GM12878 (cell line): ENCODE results near the gene MYO9B. TPM values are rescaled to one million over a fixed set of nuclear protein-coding genes. Genes with fewer than 3 reads are reported as not detected.

Experiments
- ATAC-seq: fragments of 200-7000 bp; cut with Tn5 transposase; 3 replicates; pipeline ENCODE4 v1.9.1; 2020; ENCODE audit warnings: mild to moderate bottlenecking, moderate library complexity
- BruUV-seq: library from RNA; stranded (reverse); fragments of 400-500 nt; replicated peaks from 2 replicates; lab custom pipeline; 2021; lab: Mats Ljungman, UMichigan
- CTCF ChIA-PET: fragments of 300-600 bp; sonication (Branson Sonifier 250); formaldehyde crosslinking; extraction: SDS; loops from one replicate; lab custom pipeline; 2021; ENCODE audit warnings: inconsistent platforms; lab: Yijun Ruan, JAX
- POLR2A ChIA-PET: fragments of 350-600 bp; formaldehyde crosslinking; extraction: SDS; loops from one replicate; lab custom pipeline; 2021; ENCODE audit warnings: inconsistent platforms; lab: Charles Lee
- RAD21 ChIA-PET: fragments of 300-600 bp; sonication (Branson Sonifier 250); formaldehyde crosslinking; loops from one replicate; lab custom pipeline; 2023; ENCODE audit warnings: antibody characterized with exemption; ENCODE audit not compliant: unreplicated experiment; lab: Charles Lee
- SMC1A ChIA-PET: fragments of 300-600 bp; sonication (Branson Sonifier 250); formaldehyde crosslinking; loops from one replicate; lab custom pipeline; 2023; ENCODE audit not compliant: unreplicated experiment, uncharacterized antibody; lab: Charles Lee
- DNase-seq: peaks from one replicate; pipeline ENCODE4 v3.0.0-alpha.2; 2011; ENCODE audit warnings: low read depth, low spot score
- FAIRE-seq: peaks from 3 replicates; lab custom pipeline; 2011; peaks lifted over from hg19 to GRCh38; lab: Jason Lieb, UNC
- H2AFZ ChIP-seq: 2 replicates; pipeline ENCODE4 v1.6.0; 2011; ENCODE audit warnings: low read depth, low read length, control low read depth; ENCODE audit not compliant: control insufficient read depth
- H3K27ac ChIP-seq: 2 replicates; pipeline ENCODE4 v1.5.1; 2011; ENCODE audit warnings: control low read depth; ENCODE audit not compliant: control insufficient read depth, insufficient read depth
- H3K27me3 ChIP-seq, 2 experiments: replicated peaks in 1 of 2; 2 replicates each; pipeline versions ENCODE4 v1.6.0 to v1.6.1; 2011; ENCODE audit warnings: low read length in 1 of 2; ENCODE audit not compliant: control insufficient read depth in 2 of 2, insufficient read depth in 2 of 2
- H3K36me3 ChIP-seq, 2 experiments: 2 replicates each; pipeline ENCODE4 v1.5.1; 2011; ENCODE audit warnings: low read length in 1 of 2; ENCODE audit not compliant: control insufficient read depth in 2 of 2, insufficient read depth in 2 of 2
- H3K4me1 ChIP-seq: 2 replicates; pipeline ENCODE4 v1.6.1; 2011; ENCODE audit warnings: mild to moderate bottlenecking, low read length, moderate library complexity, mixed read lengths; ENCODE audit not compliant: control insufficient read depth, insufficient read depth
- H3K4me2 ChIP-seq: 2 replicates; pipeline ENCODE4 v1.6.0; 2011; ENCODE audit warnings: control low read depth; ENCODE audit not compliant: control insufficient read depth, insufficient read depth
- H3K4me3 ChIP-seq: fragments of 200-600 bp; sonication (generic); 2 replicates; pipeline ENCODE4 v1.5.1; 2016
- H3K79me2 ChIP-seq: 2 replicates; pipeline ENCODE4 v1.6.0; 2011; ENCODE audit warnings: low read length; ENCODE audit not compliant: control insufficient read depth, insufficient read depth
- H3K9ac ChIP-seq: 2 replicates; pipeline ENCODE4 v1.8.0; 2011; ENCODE audit warnings: low read length, control low read depth, mixed read lengths; ENCODE audit not compliant: control insufficient read depth, insufficient read depth
- H3K9me3 ChIP-seq: replicated peaks from 3 replicates; pipeline ENCODE4 v1.5.1; 2011; ENCODE audit warnings: mild to moderate bottlenecking, low read length; ENCODE audit not compliant: control insufficient read depth, insufficient read depth
- H4K20me1 ChIP-seq: 2 replicates; pipeline ENCODE4 v1.6.0; 2011; ENCODE audit not compliant: control insufficient read depth, insufficient read depth
- CBX5 ChIP-seq: sonication (generic); IDR thresholded peaks from 2 replicates; pipeline ENCODE4 v1.6.1; 2016; ENCODE audit warnings: low read depth, moderate library complexity, mild to moderate bottlenecking, inconsistent platforms
- CEBPB ChIP-seq, 2 experiments: fragments of 150-350 bp in 1 of 2; IDR thresholded peaks; 2 replicates each; pipeline ENCODE4 v1.6.1; 2012 to 2014; ENCODE audit warnings: low read depth in 2 of 2, low read length in 2 of 2, borderline replicate concordance in 1 of 2, inconsistent platforms in 1 of 2
- CHD2 ChIP-seq: IDR thresholded peaks from 2 replicates; pipeline ENCODE4 v1.6.1; 2011; ENCODE audit warnings: low read depth, low read length, improper control_type of control experiment, borderline replicate concordance
- DPF2 ChIP-seq: fragments of 450-650 bp; IDR thresholded peaks from 2 replicates; pipeline ENCODE4 v1.6.1; 2017; ENCODE audit warnings: mild to moderate bottlenecking
- ETV6 ChIP-seq, 2 experiments: fragments of 450-650 bp in 1 of 2; IDR thresholded peaks in 1 of 2; conservative IDR thresholded peaks in 1 of 2; 2 replicates each; pipeline ENCODE4 v1.6.1; 2014; ENCODE audit warnings: antibody characterized with exemption in 1 of 2, borderline replicate concordance in 1 of 2, low read depth in 1 of 2, mild to moderate bottlenecking in 1 of 2, moderate library complexity in 1 of 2
- KAT2A ChIP-seq: conservative IDR thresholded peaks from 2 replicates; pipeline ENCODE4 v1.6.1; 2011; ENCODE audit warnings: low read depth, low read length; ENCODE audit not compliant: control insufficient read depth
- MEF2A ChIP-seq: IDR thresholded peaks from 2 replicates; pipeline ENCODE4 v1.6.1; 2011; ENCODE audit warnings: low read depth, mild to moderate bottlenecking, low read length, moderate library complexity; ENCODE audit not compliant: insufficient read depth
- MEF2B ChIP-seq: fragments of 450-650 bp; IDR thresholded peaks from 2 replicates; pipeline ENCODE4 v1.6.1; 2018; ENCODE audit warnings: mild to moderate bottlenecking, moderate library complexity; ENCODE audit not compliant: partially characterized antibody, poor library complexity, severe bottlenecking
- MTA2 ChIP-seq: fragments of 450-650 bp; IDR thresholded peaks from 2 replicates; pipeline ENCODE4 v1.6.1; 2016; ENCODE audit warnings: low read depth, mild to moderate bottlenecking, moderate library complexity
- NFYA ChIP-seq: IDR thresholded peaks from 2 replicates; pipeline ENCODE4 v1.6.1; 2011; ENCODE audit warnings: low read depth, mild to moderate bottlenecking, low read length, improper control_type of control experiment, borderline replicate concordance
- PKNOX1 ChIP-seq: fragments of 450-650 bp; IDR thresholded peaks from 2 replicates; pipeline ENCODE4 v1.6.1; 2016; ENCODE audit warnings: mild to moderate bottlenecking
- RELA ChIP-seq: fragments of 450-650 bp; IDR thresholded peaks from 2 replicates; pipeline ENCODE4 v1.8.0; 2014; ENCODE audit warnings: borderline replicate concordance; ENCODE audit not compliant: partially characterized antibody
- RUNX3 ChIP-seq: IDR thresholded peaks from 2 replicates; pipeline ENCODE4 v1.6.1; 2012; ENCODE audit warnings: low read length, inconsistent platforms
- SIN3A ChIP-seq: IDR thresholded peaks from 2 replicates; pipeline ENCODE4 v1.6.1; 2012; ENCODE audit warnings: low read depth, low read length, improper control_type of control experiment
- TAF1 ChIP-seq: IDR thresholded peaks from 2 replicates; pipeline ENCODE4 v1.6.1; 2011; ENCODE audit warnings: mild to moderate bottlenecking, low read depth, low read length, borderline replicate concordance
- TARDBP ChIP-seq: IDR thresholded peaks from 2 replicates; pipeline ENCODE4 v1.6.1; 2016; ENCODE audit warnings: borderline replicate concordance
- TCF12 ChIP-seq: IDR thresholded peaks from 2 replicates; pipeline ENCODE4 v1.6.1; 2011; ENCODE audit warnings: low read depth, mild to moderate bottlenecking, low read length
- ZNF24 ChIP-seq: fragments of 450-650 bp; IDR thresholded peaks from 2 replicates; pipeline ENCODE4 v1.6.1; 2017; ENCODE audit warnings: antibody characterized with exemption, mild to moderate bottlenecking
- ZNF592 ChIP-seq: fragments of 450-650 bp; IDR thresholded peaks from 2 replicates; pipeline ENCODE4 v1.6.1; 2017; ENCODE audit warnings: mild to moderate bottlenecking, moderate library complexity
- WGBS: methylation state at CpG from one replicate; pipeline ENCODE4 v1.1.6; 2016; ENCODE audit warnings: low lambda C conversion rate; ENCODE audit not compliant: insufficient replicate concordance, insufficient coverage; ENCODE audit errors: missing lambda C conversion rate; 5-methylcytosine and 5-hydroxymethylcytosine counted together
- in situ Hi-C: fragments of 300-500 bp; cut with MboI; formaldehyde crosslinking; loops from 9 replicates; pipeline ENCODE4 v1.14.3; 2018; ENCODE audit warnings: mixed read lengths
- intact Hi-C: fragments of 100-400 bp; cut with micrococcal nuclease; formaldehyde crosslinking; loops from one replicate; pipeline ENCODE4 v1.14.2; 2022; ENCODE audit not compliant: unreplicated experiment
- polyA plus RNA-seq, 11 experiments: library from polyadenylated mRNA; depleted of rRNA in 4 of 11; unstranded in 6 of 11; stranded (reverse) in 5 of 11; fragments of >200 nt; fragmentation: Nextera tagmentation in 4 of 11; fragmentation: Illumina TruSeq in 1 of 11; extraction: Ambion mirVana in 4 of 11; extraction: Trizol in 1 of 11; gene quantifications; 1 replicate in 1 of 11; 2 replicates in 10 of 11; pipeline versions ENCODE4 v1.2.1 to v1.2.3, GENCODE V29; 2011 to 2016; ENCODE audit warnings: inconsistent platforms in 2 of 11, missing spikeins in 2 of 11, low read depth in 1 of 11
- total RNA-seq, 4 experiments: library from RNA; depleted of rRNA in 3 of 4; stranded (reverse); fragments of >200 nt in 3 of 4; fragmentation: Illumina TruSeq in 1 of 4; extraction: Trizol in 1 of 4; gene quantifications; 2 replicates each; pipeline versions ENCODE4 v1.2.1 to v1.2.3, GENCODE V29; 2013 to 2021

The MYO9B gene
- total and polyA plus RNA-seq, 10 of the 15 experiments (the other 5 are each of a cell fraction or from before 2014, with no cell fraction given), result 5.4 to 165 (median 45.8) TPM

DNA sequence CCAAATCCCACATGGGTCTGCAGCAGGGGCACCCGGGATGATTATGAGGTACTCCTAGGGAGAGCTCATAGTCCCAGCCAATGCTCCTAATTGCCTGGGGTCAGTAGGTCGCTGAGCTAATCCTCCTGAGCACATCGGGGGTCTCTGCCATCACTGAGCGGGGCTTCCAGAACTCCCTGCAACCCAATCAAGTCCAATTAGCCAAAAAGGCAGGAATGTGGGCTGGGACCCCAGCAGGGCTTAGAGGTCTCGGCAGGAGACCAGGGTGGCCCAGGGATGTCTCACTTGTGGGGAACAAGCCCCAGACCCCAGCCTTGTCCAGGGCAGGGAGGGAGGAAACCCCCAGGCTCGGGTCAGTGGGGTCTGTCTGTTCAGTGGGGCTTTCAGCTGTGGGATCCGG is 31.8 kb upstream of the MYO9B start:
- ChIA-PET SMC1A (no interaction called here), POLR2A (no interaction called here), RAD21 (no interaction called here), CTCF (no interaction called here)
- in situ Hi-C loops, result no loop called here
- Histone ChIP-seq H3K36me3 (no peaks in the 10 kb centered on the region), H4K20me1 (no peaks in the 10 kb centered on the region), H3K9me3 (no peaks in the 10 kb centered on the region), H3K4me2 (no peak overlapping the region), H3K27ac (no peak overlapping the region), H3K4me3 (no peak overlapping the region), H3K9ac (no peak overlapping the region), H3K79me2 (no peaks in the 10 kb centered on the region), H3K27me3 (no peaks in the 10 kb centered on the region), H3K4me1 (no peaks in the 10 kb centered on the region), H2AFZ (no peak overlapping the region)
- DNase-seq (no peak), ATAC-seq (no peak), FAIRE-seq (no peak)
- TF ChIP-seq ZNF592, result no peak
- TF ChIP-seq TAF1, result no peak
- no peak for TF ChIP-seq TARDBP
- TF ChIP-seq CEBPB (IDR thresholded peaks at IDR 0.05; ENCODE audit: borderline replicate concordance in 1 of 2, low read depth in 2 of 2, low read length in 2 of 2), result no peak
- TF ChIP-seq SIN3A, result no peak
- no peak for TF ChIP-seq RUNX3
- TF ChIP-seq NFYA, result no peak
- TF ChIP-seq ETV6 (conservative IDR thresholded peaks at IDR 0.05 in 1 of 2, IDR thresholded peaks at IDR 0.05 in 1 of 2; ENCODE audit: borderline replicate concordance in 1 of 2, low read depth in 1 of 2), result no peak
- no peak for TF ChIP-seq DPF2
- no peak for TF ChIP-seq MTA2
- no peak for TF ChIP-seq CBX5
- TF ChIP-seq TCF12, result no peak
- no peak for TF ChIP-seq RELA
- TF ChIP-seq MEF2B, result no peak
- no peak for TF ChIP-seq KAT2A
- TF ChIP-seq ZNF24, result no peak
- no peak for TF ChIP-seq MEF2A
- no peak for TF ChIP-seq PKNOX1
- TF ChIP-seq CHD2, result no peak
- intact Hi-C loops, result no loop called here
- BruUV-seq, result no TSS peak
- WGBS, result 50% methylated on average over 7 of the region's 7 CpGs
